Motor neuron (in vitro differentiated cells): ENCODE measurements around the gene C17orf107. TPM values are rescaled to one million over a fixed set of nuclear protein-coding genes. Genes with fewer than 3 reads are reported as not detected.
A peak's percentile ranks its signal among the peaks of the same experiment; 100 is the strongest.

Experiments used
- ATAC-seq, 8 experiments: fragments of 200-7000 bp; cut with Tn5 transposase; replicated peaks in 6 of 8; 2 replicates each; pipeline ENCODE4 v1.8.0; 2021; ENCODE audit warnings: mild to moderate bottlenecking in 8 of 8, moderate library complexity in 8 of 8
- H3K27ac ChIP-seq, 2 donors: fragments of 250-450 bp; sonication (Bioruptor Pico); 2 replicates each; pipeline ENCODE4 v1.9.0; 2021; ENCODE audit warnings: antibody characterized with exemption in 2 of 2, mild to moderate bottlenecking in 2 of 2, moderate library complexity in 1 of 2
- H3K4me1 ChIP-seq, 2 donors: fragments of 250-450 bp; sonication (Bioruptor Pico); replicated peaks in 1 of 2; 2 replicates each; pipeline ENCODE4 v1.6.1; 2021; ENCODE audit warnings: antibody characterized with exemption in 2 of 2, mild to moderate bottlenecking in 2 of 2, moderate library complexity in 1 of 2
- H3K4me3 ChIP-seq, 5 donors: fragments of 250-450 bp; sonication (Bioruptor Pico); 2 replicates each; pipeline ENCODE4 v1.9.0; 2021; ENCODE audit warnings: antibody characterized with exemption in 5 of 5, mild to moderate bottlenecking in 5 of 5, moderate library complexity in 4 of 5
- WGBS, 10 experiments: fragments of 450-650 bp; shearing (Covaris generic); methylation state at CpG; one replicate each; pipeline ENCODE4 v1.0.0; 2022; 5-methylcytosine and 5-hydroxymethylcytosine counted together
- in situ Hi-C, 9 experiments: fragments of 400-800 bp; cut with MboI; loops; one replicate each; pipeline ENCODE4 v1.15.0; 2021; ENCODE audit warnings: low sequenced_read_pairs in 9 of 9, low pct_unique_long_range_greater_than_20kb in 2 of 9; ENCODE audit not compliant: unreplicated experiment in 9 of 9
- total RNA-seq, 8 experiments: library from RNA; unstranded; fragments of 300-600 nt; gene quantifications; 2 replicates each; pipeline versions ENCODE4 v1.2.3 to v1.2.4, GENCODE V29; 2022

C17orf107 gene
- total RNA-seq, 8 experiments from 2014 or later: 0.36 to 21.3 (median 3.4) TPM

- in situ Hi-C loops: no loop called here
- Histone ChIP-seq H3K4me1 (peaks cover 23 to 26% of the 10 kb centered on the region in 2 donors), H3K4me3 (no peak overlapping the region), H3K27ac (no peak overlapping the region)
- no peak for ATAC-seq
- WGBS, 10 experiments: 67 to 100% (median 80%) methylated on average over 1 to 11 of the region's 13 CpGs; no CpG with 5 or more reads in 2 of the 10 experiments
These were observed 43.6 kb downstream of the C17orf107 start for GRCh38 chr17:4942760-4943508.

GRCh38 chr17:4944163-4944553, 44.8 kb downstream of the C17orf107 start:
- H3K4me3 ChIP-seq: no peak overlapping the region
- peaks cover 14 to 19% of the 10 kb centered on the region in 2 donors for H3K4me1 ChIP-seq
- 0 to 90% (median 60%) methylated on average over 1 to 3 of the region's 3 CpGs; no CpG with 5 or more reads in 3 of the 10 experiments for WGBS, 10 experiments
- H3K27ac ChIP-seq: no peak overlapping the region
- ATAC-seq: no peak
- in situ Hi-C loops: no loop called here

GRCh38 chr17:4944554-4945175, 45.3 kb downstream of the C17orf107 start:
- 75 to 100% (median 80%) methylated on average over 2 to 4 of the region's 8 CpGs; no CpG with 5 or more reads in 7 of the 10 experiments for WGBS, 10 experiments
- Histone ChIP-seq H3K4me1 (peaks cover 14 to 19% of the 10 kb centered on the region in 2 donors), H3K27ac (no peak overlapping the region), H3K4me3 (no peak overlapping the region)
- in situ Hi-C loops: no loop called here
- no peak for ATAC-seq

- H3K4me3 ChIP-seq: no peak overlapping the region
- ATAC-seq: peak in 6 of 8 experiments; percentile 8 to 20 (median 10)
- no peak overlapping the region for H3K27ac ChIP-seq
- 0 to 100% (median 27%) methylated on average over 1 to 2 of the region's 7 CpGs; no CpG with 5 or more reads in 4 of the 10 experiments for WGBS, 10 experiments
- peaks cover 18 to 22% of the 10 kb centered on the region in 2 donors for H3K4me1 ChIP-seq
- in situ Hi-C loops: no loop called here
These were observed 46.0 kb downstream of the C17orf107 start for GRCh38 chr17:4945176-4945943.

- 0 to 59% (median 0%) methylated on average over 1 to 2 of the region's 4 CpGs; no CpG with 5 or more reads in 7 of the 10 experiments for WGBS, 10 experiments
- peaks cover 24 to 28% of the 10 kb centered on the region in 2 donors for H3K4me1 ChIP-seq
- no peak for ATAC-seq
- in situ Hi-C loops: no loop called here
- no peak overlapping the region for H3K4me3 ChIP-seq
- no peak overlapping the region for H3K27ac ChIP-seq
These were observed 46.6 kb downstream of the C17orf107 start for GRCh38 chr17:4945944-4946280.

GRCh38 chr17:4946312-4946976, 47.1 kb downstream of the C17orf107 start:
- in situ Hi-C loops: no loop called here
- 8 to 73% (median 34%) methylated on average over 3 to 14 of the region's 16 CpGs; no CpG with 5 or more reads in 1 of the 10 experiments for WGBS, 10 experiments
- no peak for ATAC-seq

GRCh38 chr17:4947010-4947410, 47.7 kb downstream of the C17orf107 start:
- peak overlapping the region; percentile 63 to 94 (median 90) for H3K4me3 ChIP-seq
- peak overlapping the region in 1 of 2 donors; percentile 95 for H3K27ac ChIP-seq
- in situ Hi-C loops: no loop called here
- peaks cover 27 to 31% of the 10 kb centered on the region in 2 donors for H3K4me1 ChIP-seq
- WGBS, 10 experiments: 0% methylated on average over 2 of the region's 7 CpGs; no CpG with 5 or more reads in 9 of the 10 experiments
- ATAC-seq: no peak

More at GRCh38 chr17:4946312-4946976, 47.1 kb downstream of the C17orf107 start:
- H3K4me1 ChIP-seq: peaks cover 24 to 30% of the 10 kb centered on the region in 2 donors
- H3K27ac ChIP-seq: no peak overlapping the region
- H3K4me3 ChIP-seq: peak overlapping the region; percentile 63 to 94 (median 90)

GRCh38 chr17:4947411-4948165, 48.3 kb downstream of the C17orf107 start:
- H3K4me1 ChIP-seq: peaks cover 31 to 32% of the 10 kb centered on the region in 2 donors
- H3K4me3 ChIP-seq: peak overlapping the region; percentile 63 to 94 (median 90)
- peak overlapping the region; percentile 94 to 95 for H3K27ac ChIP-seq
- ATAC-seq: peak; percentile 2 to 7 (median 5)
- WGBS, 10 experiments: 0% methylated on average over 1 of the region's 56 CpGs; no CpG with 5 or more reads in 9 of the 10 experiments
- in situ Hi-C loops: no loop called here

- WGBS, 10 experiments: 0 to 4% (median 0%) methylated on average over 1 to 4 of the region's 59 CpGs; no CpG with 5 or more reads in 5 of the 10 experiments
- Histone ChIP-seq H3K4me3 (peak within 1 kb of the TSS; percentile 63 to 94 (median 90)), H3K27ac (peak within 1 kb of the TSS; percentile 94 to 95), H3K4me1 (peaks cover 31 to 32% of the 10 kb centered on the region in 2 donors)
- in situ Hi-C loops: no loop called here
- peak; percentile 14 to 57 (median 43) for ATAC-seq
These were observed 49.0 kb downstream of the C17orf107 start, which contains the start of gene PFN1 for GRCh38 chr17:4948166-4948930. PFN1 (minus strand) TSS chr17:4948530; CDS start chr17:4948394, 136 bp downstream.

GRCh38 chr17:4948931-4949320, 49.6 kb downstream of the C17orf107 start:
- ATAC-seq: peak; percentile 43 to 81 (median 72)
- Histone ChIP-seq H3K4me3 (peak overlapping the region; percentile 63 to 94 (median 90)), H3K4me1 (peaks cover 31 to 32% of the 10 kb centered on the region in 2 donors)

More at GRCh38 chr17:4948931-4949320, 49.6 kb downstream of the C17orf107 start:
- H3K27ac ChIP-seq: peak overlapping the region; percentile 94 to 95
- 0% methylated on average over 1 to 3 of the region's 40 CpGs; no CpG with 5 or more reads in 7 of the 10 experiments for WGBS, 10 experiments
- in situ Hi-C loops: no loop called here
